GM21447 (cell line): Measurements from ENCODE around the gene ACSL4.
"Not testable (repeated sequence)": the region's sequence is repeated elsewhere in the genome, so short reads cannot be mapped to it uniquely, and the experiment has no call there.

Experiments
- ATAC-seq: cut with Tn5 transposase; IDR thresholded peaks from one replicate; pipeline ENCODE4 v1.9.1; 2021; ENCODE audit not compliant: unreplicated experiment

ACSL4 gene

GRCh38 chrX:109732807-109733612, at the start of gene ACSL4:
Gene ACSL4 (minus strand): TSS chrX:109733257. CDS start chrX:109683363, 49,894 bp downstream.
- peak; percentile 66 for ATAC-seq

- ATAC-seq = no peak
Measured at GRCh38 chrX:109777749-109778148, 44.7 kb upstream of the ACSL4 start.

- ATAC-seq = no peak
Measured at GRCh38 chrX:109776986-109777385, 43.9 kb upstream of the ACSL4 start.

DNA sequence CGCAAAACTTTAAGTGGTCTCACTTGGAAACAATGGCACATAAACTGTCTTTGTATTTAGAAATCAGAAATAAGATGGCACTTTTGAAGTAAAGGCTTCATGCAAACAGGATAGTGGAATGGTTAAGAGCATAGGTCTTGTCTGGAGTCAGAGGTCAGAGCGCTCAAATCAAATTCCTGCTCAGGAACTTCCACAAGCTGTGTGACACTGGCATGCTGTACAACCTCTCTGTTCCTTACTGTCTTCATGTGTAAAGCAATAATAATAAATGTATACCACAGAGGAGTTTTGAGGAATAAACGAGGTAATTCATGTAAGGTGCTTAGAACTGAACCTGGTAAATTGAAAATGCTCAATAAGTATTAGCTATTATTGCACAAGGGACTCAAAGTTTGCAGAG, 43.4 kb upstream of the ACSL4 start:
- ATAC-seq = no peak

DNA sequence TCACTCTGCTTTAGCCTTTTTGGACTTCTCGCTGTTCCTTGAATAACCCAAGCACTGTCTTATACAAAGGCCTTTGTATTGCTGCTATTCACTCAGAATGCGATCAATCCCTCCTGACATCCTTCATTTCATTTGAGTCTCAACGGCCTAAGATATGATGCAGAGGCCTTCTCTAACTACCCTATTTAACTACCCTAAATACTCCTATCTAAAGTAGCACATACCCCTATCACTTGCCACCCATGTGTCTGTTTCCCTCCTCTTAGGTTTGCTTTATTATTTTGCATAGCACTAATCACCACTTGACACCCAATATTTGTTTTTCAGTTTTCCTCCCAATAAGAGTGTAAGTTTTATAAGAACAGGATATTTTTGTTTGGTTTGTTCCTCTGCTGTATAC, 42.3 kb upstream of the ACSL4 start:
- ATAC-seq = no peak

- ATAC-seq = peak; percentile 98
Measured at GRCh38 chrX:109774706-109775105, 41.6 kb upstream of the ACSL4 start.

GRCh38 chrX:109774136-109774535, 41.1 kb upstream of the ACSL4 start:
- ATAC-seq = no peak

- ATAC-seq = peak; percentile 39
Measured at GRCh38 chrX:109773374-109773773, 40.3 kb upstream of the ACSL4 start.

- no peak for ATAC-seq
Measured at GRCh38 chrX:109770780-109771179, 37.7 kb upstream of the ACSL4 start.

- ATAC-seq = no peak
Measured at GRCh38 chrX:109760922-109761250, 27.8 kb upstream of the ACSL4 start.

DNA sequence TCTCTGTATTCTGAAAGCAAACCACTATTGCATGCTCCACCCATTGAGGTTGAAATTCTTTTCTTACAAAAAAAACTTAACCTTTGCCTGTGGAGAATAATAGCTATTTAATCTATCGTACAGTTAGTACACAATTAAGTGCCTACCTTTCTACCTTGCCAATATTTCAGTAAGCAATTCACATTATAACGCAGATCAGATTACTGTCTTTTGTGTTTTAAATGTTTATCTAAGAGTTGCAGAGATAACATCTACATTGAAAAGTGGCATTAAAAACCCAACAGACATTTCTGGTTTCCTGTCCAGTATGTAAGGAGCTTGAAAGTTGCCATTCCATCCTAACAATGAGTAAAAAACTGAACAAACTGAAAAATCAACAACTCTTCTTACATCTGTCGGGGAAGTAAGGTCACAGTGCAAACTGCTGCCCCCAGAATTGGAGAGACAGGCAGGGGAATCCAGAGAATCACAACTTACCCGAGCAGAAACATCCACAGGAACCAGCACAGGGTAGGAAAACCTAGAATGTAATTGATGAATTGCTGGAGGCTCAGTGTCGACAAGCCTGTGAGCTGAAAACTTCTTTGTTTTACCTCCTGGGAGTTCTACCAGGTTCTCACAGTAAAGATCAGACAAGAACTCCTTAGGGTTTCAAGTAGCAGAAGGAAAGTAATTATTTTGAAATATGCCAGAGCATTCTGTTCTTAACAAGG, 27.3 kb upstream of the ACSL4 start:
- no peak for ATAC-seq

DNA sequence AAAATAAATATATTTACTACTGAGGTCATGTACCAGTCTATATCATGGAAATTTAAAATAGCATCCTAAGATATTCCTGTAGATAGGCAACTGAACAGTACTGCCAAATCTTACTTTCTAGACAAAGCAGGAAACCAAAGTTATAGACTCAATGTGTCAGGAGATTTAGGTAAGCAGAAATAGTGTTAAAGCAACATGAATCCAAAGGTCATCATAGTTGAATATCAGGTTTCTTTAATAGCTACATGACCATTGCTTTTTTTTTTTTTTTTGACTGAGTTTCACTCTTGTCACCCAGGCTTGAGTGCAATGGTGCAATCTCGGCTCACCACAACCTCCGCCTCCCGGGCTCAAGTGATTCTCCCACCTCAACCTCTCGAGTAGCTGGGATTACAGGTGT, 20.2 kb upstream of the ACSL4 start:
- ATAC-seq = no peak

DNA sequence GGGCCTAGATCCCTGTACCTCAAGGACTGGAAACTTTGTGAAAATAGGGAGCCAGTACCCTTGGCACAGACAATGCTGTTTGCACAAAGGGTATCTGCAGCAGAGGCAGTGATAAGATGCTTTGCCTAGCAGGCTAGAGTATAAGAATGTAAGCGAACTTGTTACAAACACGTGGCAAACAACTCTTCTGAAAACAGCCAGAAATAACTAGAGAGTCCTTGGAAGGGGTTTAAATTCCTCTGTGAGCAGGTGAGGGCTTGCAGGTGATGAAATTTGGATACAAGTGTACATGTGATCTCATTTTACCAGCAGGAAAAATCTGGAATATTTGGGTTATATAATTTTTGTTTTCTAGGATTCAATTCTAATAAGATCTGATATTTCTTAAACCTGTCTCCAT, 18.6 kb upstream of the ACSL4 start:
- no peak for ATAC-seq

- ATAC-seq = no peak
Measured at GRCh38 chrX:109749207-109749606, 16.1 kb upstream of the ACSL4 start.

GRCh38 chrX:109747681-109748080, 14.6 kb upstream of the ACSL4 start:
- no peak for ATAC-seq

DNA sequence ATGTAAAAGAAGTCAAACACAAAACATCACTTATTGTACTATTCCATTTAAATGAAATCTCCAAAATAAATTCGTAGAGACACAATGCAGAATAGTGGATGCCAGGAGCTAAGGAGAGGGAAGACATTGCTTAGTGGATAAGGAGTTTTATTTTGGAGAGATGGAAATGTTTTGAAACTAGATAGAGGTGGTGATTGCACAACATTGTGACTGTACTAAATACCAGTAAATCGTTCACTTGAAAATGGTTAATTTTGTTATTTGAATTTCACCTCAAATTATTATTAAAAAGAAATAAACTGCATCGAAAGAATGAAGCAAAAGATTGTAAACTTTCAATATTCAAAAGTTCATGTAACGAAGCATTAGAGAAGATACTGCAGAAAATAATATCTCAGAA, 9.7 kb upstream of the ACSL4 start:
- ATAC-seq = no peak

DNA sequence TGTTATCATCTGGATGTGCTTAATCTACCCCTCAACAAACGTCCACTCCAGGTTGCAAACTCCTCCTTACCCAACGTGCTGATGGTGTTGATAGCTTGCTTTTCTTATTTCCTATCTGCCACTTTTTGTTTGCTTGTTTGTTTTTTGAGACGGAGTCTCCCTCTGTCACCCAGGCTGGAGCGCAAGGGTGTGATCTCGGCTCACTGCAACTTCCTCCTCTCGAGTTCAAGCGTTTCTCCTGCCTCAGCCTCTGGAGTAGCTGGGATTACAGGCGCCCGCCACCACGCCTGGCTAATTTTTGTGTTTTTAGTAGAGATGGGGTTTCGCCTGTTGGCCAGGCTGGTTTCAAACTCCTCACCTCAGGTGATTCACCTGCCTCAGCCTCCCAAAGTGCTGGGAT, 7.8 kb upstream of the ACSL4 start:
- ATAC-seq = not testable (repeated sequence)

DNA sequence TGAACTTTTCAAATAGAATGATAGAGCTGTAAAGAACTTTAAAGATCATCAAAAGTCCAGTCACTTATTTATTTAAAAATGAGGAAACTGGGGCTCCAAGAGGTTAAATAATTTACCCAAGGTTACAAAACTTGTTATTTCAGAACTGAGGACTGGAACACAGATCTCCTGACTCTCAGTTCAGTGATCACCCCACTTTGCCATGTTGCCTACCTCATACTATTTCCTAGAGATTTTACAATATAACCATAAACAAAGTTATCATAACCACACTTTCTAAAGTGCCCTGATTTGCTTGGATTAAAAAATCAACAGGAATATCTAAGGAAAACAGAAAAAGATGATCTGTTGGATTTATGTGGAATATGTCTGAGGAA, 7.4 kb upstream of the ACSL4 start:
- ATAC-seq = no peak

DNA sequence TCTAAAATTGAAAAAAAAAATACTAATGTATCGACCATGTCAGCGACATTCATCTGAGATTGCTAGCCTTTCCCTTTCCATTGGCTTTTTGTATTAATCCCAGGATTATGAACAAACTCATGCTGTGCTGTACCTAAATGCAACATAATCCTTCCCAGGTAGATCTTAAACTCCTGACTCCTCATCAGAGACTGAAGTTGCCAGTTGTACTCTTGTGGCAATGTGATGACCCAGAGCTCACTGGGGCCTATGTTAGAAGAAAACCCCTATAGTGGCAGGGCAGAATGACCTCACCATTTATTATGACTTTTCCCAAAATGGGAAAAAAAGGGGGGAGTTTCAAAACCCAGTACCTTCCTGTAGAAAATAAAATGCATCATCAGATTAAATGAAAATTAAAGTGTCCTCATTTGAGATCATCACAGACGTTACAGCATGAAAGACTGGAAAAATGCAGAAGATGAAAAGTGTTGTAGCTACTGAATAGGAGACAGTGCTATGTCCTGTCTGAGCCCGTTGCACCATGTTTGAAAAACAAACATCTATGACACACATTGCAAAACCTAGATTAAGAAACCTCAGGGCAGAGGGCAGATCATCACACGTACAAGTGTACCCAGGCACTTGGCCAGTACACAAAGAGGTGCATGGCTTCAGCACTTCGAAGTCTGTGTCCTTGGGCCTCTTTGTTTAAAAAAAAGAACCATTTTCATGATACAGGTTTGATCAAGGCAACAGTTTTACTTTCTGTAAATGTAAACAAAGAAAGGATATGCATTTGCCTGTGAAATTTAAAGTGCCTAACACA, 6.8 kb upstream of the ACSL4 start:
- no peak for ATAC-seq

DNA sequence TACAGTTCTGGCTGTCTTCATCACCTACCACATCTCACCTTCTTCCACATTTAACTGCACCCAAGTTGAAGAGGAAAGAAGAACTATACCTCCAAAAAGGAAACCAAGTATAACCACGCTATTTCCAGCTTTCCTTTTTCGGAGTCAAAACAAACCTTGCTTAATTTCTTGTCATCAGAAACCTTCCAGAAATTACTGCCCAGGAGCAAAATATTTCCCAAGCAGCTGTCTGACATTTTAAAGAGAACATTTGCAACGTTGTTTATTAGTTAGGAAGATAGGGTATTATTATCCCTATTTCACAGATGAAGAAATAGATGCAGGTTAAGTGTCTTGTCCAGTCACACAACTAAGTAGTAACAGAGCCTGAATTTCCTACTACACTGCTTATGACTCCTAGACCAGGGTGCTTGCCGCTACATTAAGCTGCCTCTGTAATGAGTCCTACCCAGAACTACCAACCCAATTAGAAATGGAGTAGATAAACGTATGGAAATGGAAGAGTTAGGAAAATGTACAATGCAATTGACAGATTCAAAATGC, 2.2 kb upstream of the ACSL4 start:
- ATAC-seq = no peak

DNA sequence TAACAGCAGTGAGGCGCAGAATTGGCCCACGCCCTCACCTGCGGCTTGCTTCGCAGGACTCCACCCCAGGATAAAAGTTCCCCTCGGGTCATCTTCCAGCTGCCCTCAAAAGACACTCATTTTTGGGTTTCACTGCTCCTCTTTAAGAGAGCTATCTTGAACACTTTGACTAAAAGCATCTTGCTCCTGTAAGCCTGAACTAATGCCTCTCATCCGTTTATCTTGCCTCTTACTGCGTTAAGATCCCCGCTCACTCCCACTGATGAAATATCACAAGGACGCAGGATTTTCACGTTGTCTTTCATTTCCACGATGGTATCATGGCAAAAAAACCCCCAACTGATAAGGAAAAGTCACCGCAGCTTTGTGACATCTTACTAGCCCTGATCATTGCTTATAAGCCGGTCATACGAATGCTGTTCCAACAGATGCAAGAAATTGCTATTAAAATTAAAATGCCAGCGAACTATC, 591 bp upstream of the ACSL4 start:
- peak; percentile 35 for ATAC-seq
